HCT116 (cell line): ENCODE results near the gene MAPK8.

ENCODE experiments used
- EGR1 ChIP-seq: IDR thresholded peaks from 2 replicates; pipeline ENCODE4 v1.6.1; 2012; ENCODE audit warnings: low read depth
- EZH2phosphoT487 ChIP-seq: fragments of 200-600 bp; IDR thresholded peaks from 2 replicates; pipeline ENCODE4 v1.6.1; 2018; ENCODE audit warnings: antibody characterized with exemption, borderline replicate concordance
- POLR2A ChIP-seq: IDR thresholded peaks from 2 replicates; pipeline ENCODE4 v1.7.0; 2011; ENCODE audit warnings: borderline replicate concordance; ENCODE audit not compliant: insufficient read depth, insufficient read length; ENCODE audit errors: extremely low read depth
- REST ChIP-seq: IDR thresholded peaks from 2 replicates; pipeline ENCODE4 v1.6.1; 2012; ENCODE audit warnings: low read depth
- YY1 ChIP-seq: IDR thresholded peaks from 2 replicates; pipeline ENCODE4 v1.6.1; 2011; ENCODE audit warnings: low read length, low read depth, moderate library complexity, mild to moderate bottlenecking; ENCODE audit not compliant: insufficient replicate concordance; ENCODE audit errors: extremely low read depth
- ZNF274 ChIP-seq: fragments of 200-500 bp; sonication (Bioruptor generic); IDR thresholded peaks from 2 replicates; pipeline ENCODE4 v1.6.1; 2014; ENCODE audit warnings: mild to moderate bottlenecking, low read depth, low read length, inconsistent platforms
- TF ChIP-seq, protein P1 (sequence below), 3 experiments: fragments of 200-600 bp in 1 of 3; sonication (generic) in 1 of 3; IDR thresholded peaks in 2 of 3; conservative IDR thresholded peaks in 1 of 3; 2 replicates each; pipeline ENCODE4 v1.5.1; 2012 to 2017; ENCODE audit warnings: low read depth in 2 of 3, low read length in 2 of 3, antibody characterized with exemption in 1 of 3, borderline replicate concordance in 1 of 3, control low read depth in 1 of 3, mild to moderate bottlenecking in 1 of 3, mixed read lengths in 1 of 3, mixed run types in 1 of 3, moderate library complexity in 1 of 3; ENCODE audit not compliant: insufficient read depth in 1 of 3
- TF ChIP-seq, protein P2 (sequence below): IDR thresholded peaks from 2 replicates; pipeline ENCODE4 v1.6.1; 2012

GRCh38 chr10:48440771-48441170 is 134.3 kb downstream of the MAPK8 start:
- TF ChIP-seq, protein P1, sequence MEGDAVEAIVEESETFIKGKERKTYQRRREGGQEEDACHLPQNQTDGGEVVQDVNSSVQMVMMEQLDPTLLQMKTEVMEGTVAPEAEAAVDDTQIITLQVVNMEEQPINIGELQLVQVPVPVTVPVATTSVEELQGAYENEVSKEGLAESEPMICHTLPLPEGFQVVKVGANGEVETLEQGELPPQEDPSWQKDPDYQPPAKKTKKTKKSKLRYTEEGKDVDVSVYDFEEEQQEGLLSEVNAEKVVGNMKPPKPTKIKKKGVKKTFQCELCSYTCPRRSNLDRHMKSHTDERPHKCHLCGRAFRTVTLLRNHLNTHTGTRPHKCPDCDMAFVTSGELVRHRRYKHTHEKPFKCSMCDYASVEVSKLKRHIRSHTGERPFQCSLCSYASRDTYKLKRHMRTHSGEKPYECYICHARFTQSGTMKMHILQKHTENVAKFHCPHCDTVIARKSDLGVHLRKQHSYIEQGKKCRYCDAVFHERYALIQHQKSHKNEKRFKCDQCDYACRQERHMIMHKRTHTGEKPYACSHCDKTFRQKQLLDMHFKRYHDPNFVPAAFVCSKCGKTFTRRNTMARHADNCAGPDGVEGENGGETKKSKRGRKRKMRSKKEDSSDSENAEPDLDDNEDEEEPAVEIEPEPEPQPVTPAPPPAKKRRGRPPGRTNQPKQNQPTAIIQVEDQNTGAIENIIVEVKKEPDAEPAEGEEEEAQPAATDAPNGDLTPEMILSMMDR (IDR thresholded peaks at IDR 0.05 in 2 of 3, conservative IDR thresholded peaks at IDR 0.05 in 1 of 3; ENCODE audit: borderline replicate concordance in 1 of 3, insufficient read depth in 1 of 3, low read depth in 2 of 3, low read length in 2 of 3), result no peak
- TF ChIP-seq EGR1, result no peak
- TF ChIP-seq REST, result no peak
- TF ChIP-seq, protein P2, sequence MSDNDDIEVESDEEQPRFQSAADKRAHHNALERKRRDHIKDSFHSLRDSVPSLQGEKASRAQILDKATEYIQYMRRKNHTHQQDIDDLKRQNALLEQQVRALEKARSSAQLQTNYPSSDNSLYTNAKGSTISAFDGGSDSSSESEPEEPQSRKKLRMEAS, result no peak
- no peak for TF ChIP-seq POLR2A
- TF ChIP-seq YY1, result no peak
- no peak for TF ChIP-seq ZNF274
- no peak for TF ChIP-seq EZH2phosphoT487
